Measurements from ENCODE around the gene LRBA.
A peak's percentile ranks its signal among the peaks of the same experiment; 100 is the strongest.
"Not testable (repeated sequence)": the region's sequence is repeated elsewhere in the genome, so short reads cannot be mapped to it uniquely, and the experiment has no call there.

The LRBA gene

GRCh38 chr4:150514709-150515108 lies 500.4 kb downstream of the LRBA start:
- DNase-seq (ENCODE audit: low spot score) = no peak
- POLR2A ChIA-PET (ENCODE audit: low non-redundant PET) = no interaction called here
- H3K27ac ChIP-seq = no peak overlapping the region
- no peak for TF ChIP-seq CTCF (conservative IDR thresholded peaks at IDR 0.05; ENCODE audit: low read depth)
- CTCF ChIA-PET = no interaction called here

GRCh38 chr4:150510176-150510865 lies 504.8 kb downstream of the LRBA start:
- H3K27ac ChIP-seq = peak overlapping the region; percentile 84
- peak; percentile 45 for DNase-seq (ENCODE audit: low spot score)
- ChIA-PET POLR2A (ENCODE audit: low non-redundant PET) (no interaction called here), CTCF (no interaction called here)
- no peak for TF ChIP-seq CTCF (conservative IDR thresholded peaks at IDR 0.05; ENCODE audit: low read depth)

GRCh38 chr4:150507656-150508055 lies 507.4 kb downstream of the LRBA start:
- H3K27ac ChIP-seq; POLR2A ChIA-PET (ENCODE audit: low non-redundant PET); CTCF ChIA-PET; DNase-seq (ENCODE audit: low spot score): not testable (repeated sequence)

- no peak for DNase-seq (ENCODE audit: low spot score)
- H3K27ac ChIP-seq = no peak overlapping the region
- ChIA-PET POLR2A (ENCODE audit: low non-redundant PET) (no interaction called here), CTCF (no interaction called here)
- TF ChIP-seq CTCF (conservative IDR thresholded peaks at IDR 0.05; ENCODE audit: low read depth) = no peak
Measured at GRCh38 chr4:150501983-150502382, 513.1 kb downstream of the LRBA start.

- ChIA-PET POLR2A (ENCODE audit: low non-redundant PET) (no interaction called here), CTCF (no interaction called here)
- peak; percentile 69 for DNase-seq (ENCODE audit: low spot score)
- no peak for TF ChIP-seq CTCF (conservative IDR thresholded peaks at IDR 0.05; ENCODE audit: low read depth)
- H3K27ac ChIP-seq = peak overlapping the region; percentile 68
Measured at GRCh38 chr4:150501009-150501727, 513.9 kb downstream of the LRBA start.

- H3K27ac ChIP-seq = no peak overlapping the region
- no peak for DNase-seq (ENCODE audit: low spot score)
- POLR2A ChIA-PET (ENCODE audit: low non-redundant PET) = no interaction called here
- TF ChIP-seq CTCF (conservative IDR thresholded peaks at IDR 0.05; ENCODE audit: low read depth) = no peak
- CTCF ChIA-PET = no interaction called here
Measured at GRCh38 chr4:150497612-150498011, 517.5 kb downstream of the LRBA start.

GRCh38 chr4:150495550-150495949 lies 519.5 kb downstream of the LRBA start:
- DNase-seq (ENCODE audit: low spot score) = no peak
- H3K27ac ChIP-seq = no peak overlapping the region
- CTCF ChIA-PET = interaction anchor here (0.5 to 0.7 kb wide), 3 partner anchors 52 to 1793 kb away, joined by 3 to 4 read pairs (median 3); no protein-coding TSS in a partner anchor
- no peak for TF ChIP-seq CTCF (conservative IDR thresholded peaks at IDR 0.05; ENCODE audit: low read depth)
- POLR2A ChIA-PET (ENCODE audit: low non-redundant PET) = no interaction called here

Measured in RWPE1 (cell line).